Endothelial cell of umbilical vein (primary cell): ENCODE results near the gene ADA. TPM values are rescaled to one million over a fixed set of nuclear protein-coding genes. Genes with fewer than 3 reads are reported as not detected.

Source experiments
- BruUV-seq: library from RNA; stranded (reverse); fragments of 400-500 nt; replicated peaks from 2 replicates; lab custom pipeline; 2021; lab: Mats Ljungman, UMichigan
- CTCF ChIA-PET: fragments of 300-600, 350-600 bp; sonication (Branson Sonifier 250); formaldehyde crosslinking; loops from one replicate; lab custom pipeline; 2021; ENCODE audit warnings: antibody characterized with exemption, inconsistent platforms; lab: Charles Lee
- POLR2A ChIA-PET: fragments of 300-600, 350-600 bp; sonication (Branson Sonifier 250); formaldehyde crosslinking; loops from one replicate; lab custom pipeline; 2021; ENCODE audit warnings: antibody characterized with exemption, inconsistent platforms; lab: Charles Lee
- DNase-seq: peaks from one replicate; pipeline ENCODE4 v3.0.0-alpha.2; 2011; ENCODE audit warnings: low read depth, low spot score
- FAIRE-seq: peaks from 2 replicates; lab custom pipeline; 2011; peaks lifted over from hg19 to GRCh38; lab: Jason Lieb, UNC
- H2AFZ ChIP-seq: 2 replicates; pipeline ENCODE4 v1.6.0; 2012; ENCODE audit warnings: low read depth, low read length, control low read depth, inconsistent platforms
- H3K27ac ChIP-seq: 2 replicates; pipeline ENCODE4 v1.5.1; 2011; ENCODE audit warnings: low read depth, mild to moderate bottlenecking, control low read depth, low read length, moderate library complexity; ENCODE audit not compliant: insufficient read depth
- H3K27me3 ChIP-seq, 2 experiments: 2 replicates each; pipeline versions ENCODE4 v1.6.0 to v1.6.1; 2011; ENCODE audit warnings: low read length in 2 of 2, mixed read lengths in 1 of 2; ENCODE audit not compliant: control insufficient read depth in 2 of 2, insufficient read depth in 2 of 2
- H3K36me3 ChIP-seq, 2 experiments: 2 replicates in 1 of 2; 3 replicates in 1 of 2; pipeline ENCODE4 v1.5.1; 2011; ENCODE audit warnings: low read length in 2 of 2, mild to moderate bottlenecking in 1 of 2, moderate library complexity in 1 of 2; ENCODE audit not compliant: control insufficient read depth in 2 of 2, insufficient read depth in 2 of 2; ENCODE audit errors: extremely low read depth in 1 of 2
- H3K4me1 ChIP-seq: 3 replicates; pipeline ENCODE4 v1.5.1; 2011; ENCODE audit warnings: mild to moderate bottlenecking, low read length; ENCODE audit not compliant: control insufficient read depth, insufficient read depth; ENCODE audit errors: extremely low read depth
- H3K4me2 ChIP-seq: 2 replicates; pipeline ENCODE4 v1.6.1; 2011; ENCODE audit warnings: low read length, control low read depth, mixed read lengths; ENCODE audit not compliant: insufficient read depth
- H3K4me3 ChIP-seq, 3 experiments: fragments of 200-600 bp in 1 of 3; sonication (generic), shearing (Covaris generic) in 1 of 3; replicated peaks in 1 of 3; 2 replicates each; pipeline ENCODE4 v1.5.1; 2011 to 2016; ENCODE audit warnings: control low read depth in 3 of 3, low read length in 3 of 3, mild to moderate bottlenecking in 2 of 3, inconsistent platforms in 1 of 3, low read depth in 1 of 3, moderate library complexity in 1 of 3; ENCODE audit not compliant: insufficient read depth in 1 of 3
- H3K79me2 ChIP-seq: 2 replicates; pipeline ENCODE4 v1.6.0; 2012; ENCODE audit warnings: low read length, inconsistent platforms; ENCODE audit not compliant: control insufficient read depth, insufficient read depth
- H3K9ac ChIP-seq: replicated peaks from 2 replicates; pipeline ENCODE3; 2011; ENCODE audit warnings: low read length, control low read depth; ENCODE audit not compliant: insufficient read depth; ENCODE audit errors: extremely low read depth
- H3K9me1 ChIP-seq: replicated peaks from 3 replicates; pipeline ENCODE4 v1.6.0; 2011; ENCODE audit warnings: mild to moderate bottlenecking, low read length; ENCODE audit not compliant: control insufficient read depth, insufficient read depth; ENCODE audit errors: extremely low read depth
- H3K9me3 ChIP-seq: replicated peaks from 2 replicates; pipeline ENCODE4 v1.5.1; 2012; ENCODE audit warnings: low read length, inconsistent platforms; ENCODE audit not compliant: control insufficient read depth, insufficient read depth
- H4K20me1 ChIP-seq: replicated peaks from 2 replicates; pipeline ENCODE3; 2011; ENCODE audit warnings: mild to moderate bottlenecking, low read length; ENCODE audit not compliant: control insufficient read depth, insufficient read depth; ENCODE audit errors: extremely low read depth
- EZH2 ChIP-seq: IDR thresholded peaks from 2 replicates; pipeline ENCODE4 v1.6.1; 2012; ENCODE audit warnings: borderline replicate concordance, low read depth, mild to moderate bottlenecking, moderate library complexity, low read length, inconsistent platforms; ENCODE audit not compliant: severe bottlenecking
- FOS ChIP-seq: IDR thresholded peaks from 2 replicates; pipeline ENCODE4 v1.6.1; 2011; ENCODE audit warnings: mild to moderate bottlenecking, low read length, moderate library complexity, borderline replicate concordance; ENCODE audit not compliant: insufficient read depth
- GATA2 ChIP-seq: IDR thresholded peaks from 2 replicates; pipeline ENCODE4 v1.7.0; 2011; ENCODE audit warnings: low read depth, mild to moderate bottlenecking, moderate library complexity, mixed read lengths, low read length; ENCODE audit not compliant: insufficient read length, insufficient read depth
- JUN ChIP-seq: IDR thresholded peaks from 2 replicates; pipeline ENCODE4 v1.6.1; 2011; ENCODE audit warnings: borderline replicate concordance, low read depth; ENCODE audit not compliant: insufficient read length, insufficient read depth
- MYC ChIP-seq: IDR thresholded peaks from one replicate; pipeline ENCODE4 v1.6.1; 2011; ENCODE audit warnings: mild to moderate bottlenecking, low read depth, low read length
- POLR2A ChIP-seq: IDR thresholded peaks from 2 replicates; pipeline ENCODE4 v1.6.1; 2012; ENCODE audit warnings: low read depth, mild to moderate bottlenecking, control low read depth, low read length
- POLR2AphosphoS5 ChIP-seq: IDR thresholded peaks from 2 replicates; pipeline ENCODE4 v1.6.1; 2012; ENCODE audit warnings: low read depth, mild to moderate bottlenecking, control low read depth, low read length, moderate library complexity; ENCODE audit not compliant: insufficient read depth
- dilution Hi-C: fragments of 300-500 bp; cut with MboI; formaldehyde crosslinking; loops from one replicate; pipeline ENCODE4 v1.15.0; 2019; ENCODE audit warnings: low sequenced_read_pairs; ENCODE audit not compliant: extremely low pct_ligation_motif_present
- intact Hi-C: fragments of 100-400 bp; cut with micrococcal nuclease; formaldehyde crosslinking; loops from one replicate; pipeline ENCODE4 v1.10.0; 2022
- polyA plus RNA-seq, 4 experiments: library from polyadenylated mRNA; depleted of rRNA in 3 of 4; stranded (reverse) in 3 of 4; unstranded in 1 of 4; fragments of >200 nt; gene quantifications; 2 replicates each; pipeline versions ENCODE4 v1.2.1 to v1.2.3, GENCODE V29; 2011 to 2012; ENCODE audit warnings: missing spikeins in 1 of 4
- total RNA-seq: library from RNA; stranded (reverse); gene quantifications from 2 replicates; pipeline ENCODE4 v1.2.3, GENCODE V29; 2021
- TF ChIP-seq, protein P1 (sequence below): IDR thresholded peaks from 2 replicates; pipeline ENCODE4 v1.6.1; 2011; ENCODE audit not compliant: insufficient read depth, insufficient read length
- TF ChIP-seq, protein P2 (sequence below), 2 donors: IDR thresholded peaks; 1 replicate in 1 of 2; 2 replicates in 1 of 2; pipeline ENCODE4 v1.5.1; 2011; ENCODE audit warnings: low read length in 2 of 2, mild to moderate bottlenecking in 2 of 2, moderate library complexity in 2 of 2, control low read depth in 1 of 2, inconsistent platforms in 1 of 2, low read depth in 1 of 2; ENCODE audit not compliant: insufficient read depth in 1 of 2; ENCODE audit errors: extremely low read depth in 1 of 2

The ADA gene
- total and polyA plus RNA-seq, 2 donors (not counting 3 experiments of a cell fraction or from before 2014, with no cell fraction given) = 26.3 to 33.1 TPM

DNA sequence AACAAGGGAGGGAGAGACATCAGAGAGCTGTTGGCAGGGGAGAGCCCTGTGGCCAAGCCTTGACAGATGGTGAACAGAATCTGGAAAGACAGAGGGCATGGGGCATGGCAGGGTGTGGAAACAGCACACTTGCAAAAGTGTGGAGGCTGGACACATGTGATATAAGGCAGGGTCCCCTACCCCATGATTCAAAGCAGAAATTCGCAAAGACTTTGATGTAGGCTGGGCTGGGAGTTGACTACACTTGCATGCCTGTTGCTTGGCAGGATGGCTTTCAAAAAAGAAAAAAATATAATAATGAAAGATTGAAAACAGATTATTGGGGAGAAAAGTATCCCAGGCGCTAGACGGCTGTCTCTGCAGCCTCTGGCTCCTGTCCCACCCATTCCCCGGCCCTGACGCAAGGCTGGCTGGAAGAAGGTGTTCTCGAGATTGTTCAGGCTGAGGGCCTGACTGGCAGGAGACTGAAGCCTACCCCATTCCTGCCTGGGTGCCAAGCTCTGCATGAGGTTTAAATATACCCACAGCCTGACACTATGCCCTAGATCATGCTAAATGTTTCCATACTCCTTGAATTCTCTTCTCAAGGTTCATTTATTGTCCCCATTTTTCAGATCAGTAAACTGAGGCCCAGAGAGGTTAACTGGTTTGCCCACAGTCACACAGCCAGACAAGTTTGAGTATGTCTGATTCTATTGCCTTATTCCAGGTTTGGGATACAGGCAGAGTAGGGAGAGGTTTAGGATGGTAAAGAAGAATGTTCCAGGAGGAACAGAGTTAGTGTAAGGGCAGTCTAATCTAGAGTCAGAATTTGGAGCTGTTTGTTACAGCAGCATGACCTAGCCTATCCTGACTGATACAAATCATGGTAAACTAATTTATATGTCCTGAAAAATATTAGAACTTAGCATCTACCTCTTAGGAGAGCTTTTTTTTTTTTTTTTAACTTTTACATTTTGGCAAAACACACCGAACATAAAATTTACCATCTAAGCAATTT, 40.2 kb upstream of the ADA start:
- no peak overlapping the region for H3K9ac ChIP-seq
- no peaks in the 10 kb centered on the region for H3K79me2 ChIP-seq
- TF ChIP-seq FOS (no peak), GATA2 (no peak), MYC (no peak), JUN (no peak), EZH2 (no peak), POLR2A (no peak), POLR2AphosphoS5 (no peak)
- TF ChIP-seq, protein P1, sequence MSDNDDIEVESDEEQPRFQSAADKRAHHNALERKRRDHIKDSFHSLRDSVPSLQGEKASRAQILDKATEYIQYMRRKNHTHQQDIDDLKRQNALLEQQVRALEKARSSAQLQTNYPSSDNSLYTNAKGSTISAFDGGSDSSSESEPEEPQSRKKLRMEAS = no peak
- TF ChIP-seq, protein P2, sequence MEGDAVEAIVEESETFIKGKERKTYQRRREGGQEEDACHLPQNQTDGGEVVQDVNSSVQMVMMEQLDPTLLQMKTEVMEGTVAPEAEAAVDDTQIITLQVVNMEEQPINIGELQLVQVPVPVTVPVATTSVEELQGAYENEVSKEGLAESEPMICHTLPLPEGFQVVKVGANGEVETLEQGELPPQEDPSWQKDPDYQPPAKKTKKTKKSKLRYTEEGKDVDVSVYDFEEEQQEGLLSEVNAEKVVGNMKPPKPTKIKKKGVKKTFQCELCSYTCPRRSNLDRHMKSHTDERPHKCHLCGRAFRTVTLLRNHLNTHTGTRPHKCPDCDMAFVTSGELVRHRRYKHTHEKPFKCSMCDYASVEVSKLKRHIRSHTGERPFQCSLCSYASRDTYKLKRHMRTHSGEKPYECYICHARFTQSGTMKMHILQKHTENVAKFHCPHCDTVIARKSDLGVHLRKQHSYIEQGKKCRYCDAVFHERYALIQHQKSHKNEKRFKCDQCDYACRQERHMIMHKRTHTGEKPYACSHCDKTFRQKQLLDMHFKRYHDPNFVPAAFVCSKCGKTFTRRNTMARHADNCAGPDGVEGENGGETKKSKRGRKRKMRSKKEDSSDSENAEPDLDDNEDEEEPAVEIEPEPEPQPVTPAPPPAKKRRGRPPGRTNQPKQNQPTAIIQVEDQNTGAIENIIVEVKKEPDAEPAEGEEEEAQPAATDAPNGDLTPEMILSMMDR (IDR thresholded peaks at IDR 0.05; ENCODE audit: extremely low read depth in 1 of 2, insufficient read depth in 1 of 2, low read depth in 1 of 2, low read length in 2 of 2) = no peak
- H3K9me3 ChIP-seq = peaks cover 4% of the 10 kb centered on the region
- POLR2A ChIA-PET = interaction anchor here (0.6 to 1.4 kb wide), 2 partner anchors 11 to 32 kb away, joined by 3 read pairs; no protein-coding TSS in a partner anchor
- H3K4me1 ChIP-seq = peaks cover 33% of the 10 kb centered on the region
- H4K20me1 ChIP-seq = no peaks in the 10 kb centered on the region
- no peaks in the 10 kb centered on the region for H3K36me3 ChIP-seq
- H3K4me2 ChIP-seq = peak overlapping the region; percentile 35
- CTCF ChIA-PET = interaction anchor here (0.6 to 5.0 kb wide), 4 partner anchors 8 to 1871 kb away, joined by 3 to 30 read pairs (median 8); no protein-coding TSS in a partner anchor
- dilution Hi-C loops = no loop called here
- H2AFZ ChIP-seq = no peak overlapping the region
- BruUV-seq = no TSS peak
- H3K27me3 ChIP-seq = no peaks in the 10 kb centered on the region
- intact Hi-C loops = loop anchor here (2.0 kb wide), 3 partner anchors 49 to 481 kb away; partner anchors contain the start of genes OSER1 and YWHAB
- no peak overlapping the region for H3K4me3 ChIP-seq
- peak overlapping the region; percentile 93 for H3K27ac ChIP-seq
- no peak for DNase-seq
- FAIRE-seq = peak; percentile 12
- no peaks in the 10 kb centered on the region for H3K9me1 ChIP-seq
